ENCODE results near the gene DUSP2. TPM values are rescaled to one million over a fixed set of nuclear protein-coding genes. Genes with fewer than 3 reads are reported as not detected.
"Not testable (repeated sequence)": the region's sequence is repeated elsewhere in the genome, so short reads cannot be mapped to it uniquely, and the experiment has no call there.

DUSP2 gene
- total RNA-seq, 3 donors from 2014 or later: 1.9 to 57.5 (median 12.8) TPM

- intact Hi-C loops (cut with DNase I; ENCODE audit: low total_unique reads): no loop called here
Observed at GRCh38 chr2:96143231-96143847, 1.9 kb downstream of the DUSP2 start.

GRCh38 chr2:96142217-96143113, 2.8 kb downstream of the DUSP2 start:
- Histone ChIP-seq H3K27ac (no peak overlapping the region), H3K27me3 (no peaks in the 10 kb centered on the region), H3K36me3 (no peaks in the 10 kb centered on the region), H3K9me3 (no peaks in the 10 kb centered on the region), H3K4me3 (no peak overlapping the region), H3K4me1 (peaks cover 11 to 19% of the 10 kb centered on the region in 2 donors)
- no peak for DNase-seq (ENCODE audit: low spot score in 2 of 2)
- intact Hi-C loops (cut with DNase I; ENCODE audit: low total_unique reads): loop anchor here (1.0 kb wide), 1 partner anchor 36 kb away; no protein-coding TSS in a partner anchor
- TF ChIP-seq POLR2A (IDR thresholded peaks at IDR 0.05): no peak
- TF ChIP-seq POLR2AphosphoS5 (IDR thresholded peaks at IDR 0.05): no peak
- TF ChIP-seq CTCF (IDR thresholded peaks at IDR 0.05): no peak

More at GRCh38 chr2:96143231-96143847, 1.9 kb downstream of the DUSP2 start:
- Histone ChIP-seq H3K9me3 (no peaks in the 10 kb centered on the region), H3K36me3 (no peaks in the 10 kb centered on the region), H3K27ac (peak overlapping the region in 1 of 2 donors; percentile 3), H3K4me1 (peaks cover 11 to 20% of the 10 kb centered on the region in 2 donors), H3K27me3 (no peaks in the 10 kb centered on the region), H3K4me3 (peak overlapping the region in 2 of 3 donors; percentile 69 to 95)
- no peak for DNase-seq (ENCODE audit: low spot score in 2 of 2)
- TF ChIP-seq POLR2AphosphoS5 (IDR thresholded peaks at IDR 0.05): no peak
- no peak for TF ChIP-seq POLR2A (IDR thresholded peaks at IDR 0.05)
- TF ChIP-seq CTCF (IDR thresholded peaks at IDR 0.05): no peak

GRCh38 chr2:96141624-96141967, 3.6 kb downstream of the DUSP2 start:
- H3K9me3 ChIP-seq; H3K27ac ChIP-seq; H3K4me3 ChIP-seq; H3K36me3 ChIP-seq; intact Hi-C loops (cut with DNase I; ENCODE audit: low total_unique reads); H3K27me3 ChIP-seq; DNase-seq (ENCODE audit: low spot score in 2 of 2): not testable (repeated sequence)
- peaks cover 11 to 12% of the 10 kb centered on the region in 2 donors for H3K4me1 ChIP-seq

GRCh38 chr2:96140941-96141623, 4.2 kb downstream of the DUSP2 start:
- no peak overlapping the region for H3K4me3 ChIP-seq
- no peaks in the 10 kb centered on the region for H3K36me3 ChIP-seq
- H3K27me3 ChIP-seq: no peaks in the 10 kb centered on the region
- peaks cover 6 to 7% of the 10 kb centered on the region in 2 donors for H3K4me1 ChIP-seq
- H3K27ac ChIP-seq: no peak overlapping the region
- intact Hi-C loops (cut with DNase I; ENCODE audit: low total_unique reads): no loop called here
- DNase-seq (ENCODE audit: low spot score in 2 of 2): no peak
- no peaks in the 10 kb centered on the region for H3K9me3 ChIP-seq
- TF ChIP-seq POLR2A (IDR thresholded peaks at IDR 0.05): no peak
- TF ChIP-seq POLR2AphosphoS5 (IDR thresholded peaks at IDR 0.05): no peak
- no peak for TF ChIP-seq CTCF (IDR thresholded peaks at IDR 0.05)

- no peak for DNase-seq (ENCODE audit: low spot score in 2 of 2)
- intact Hi-C loops (cut with DNase I; ENCODE audit: low total_unique reads): no loop called here
- no peak overlapping the region for H3K4me3 ChIP-seq
Observed at GRCh38 chr2:96139181-96139758, 6.0 kb downstream of the DUSP2 start.

More at GRCh38 chr2:96139181-96139758, 6.0 kb downstream of the DUSP2 start:
- no peaks in the 10 kb centered on the region for H3K27me3 ChIP-seq
- H3K4me1 ChIP-seq: no peaks in the 10 kb centered on the region
- no peaks in the 10 kb centered on the region for H3K9me3 ChIP-seq
- TF ChIP-seq POLR2AphosphoS5 (IDR thresholded peaks at IDR 0.05) (no peak), CTCF (IDR thresholded peaks at IDR 0.05) (no peak), POLR2A (IDR thresholded peaks at IDR 0.05) (no peak)
- no peaks in the 10 kb centered on the region for H3K36me3 ChIP-seq
- no peak overlapping the region for H3K27ac ChIP-seq
